ENCODE results near the gene ASIC4.

ASIC4 gene

DNA sequence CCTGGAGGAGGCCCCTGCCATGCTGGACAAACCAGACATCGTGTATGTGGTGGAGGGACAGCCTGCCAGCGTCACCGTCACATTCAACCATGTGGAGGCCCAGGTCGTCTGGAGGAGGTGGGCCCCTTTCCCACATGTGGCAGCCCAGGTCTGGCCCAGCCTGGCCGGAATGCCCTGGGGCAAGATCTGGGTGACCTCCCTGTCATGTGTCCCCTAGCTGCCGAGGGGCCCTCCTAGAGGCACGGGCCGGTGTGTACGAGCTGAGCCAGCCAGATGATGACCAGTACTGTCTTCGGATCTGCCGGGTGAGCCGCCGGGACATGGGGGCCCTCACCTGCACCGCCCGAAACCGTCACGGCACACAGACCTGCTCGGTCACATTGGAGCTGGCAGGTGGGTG is 40.8 kb upstream of the ASIC4 start:
- no peaks in the 10 kb centered on the region for H3K9me3 ChIP-seq (ENCODE audit: insufficient read depth, low read length)
- H3K27ac ChIP-seq (ENCODE audit: low read depth, low read length): no peak overlapping the region
- no peaks in the 10 kb centered on the region for H3K9me2 ChIP-seq (replicated peaks; ENCODE audit: insufficient read depth, low read length)
- H3F3A ChIP-seq (ENCODE audit: insufficient read depth): no peaks in the 10 kb centered on the region
- no peaks in the 10 kb centered on the region for H3K79me2 ChIP-seq (ENCODE audit: insufficient read depth, low read length)
- no peaks in the 10 kb centered on the region for H3K36me3 ChIP-seq (ENCODE audit: low read length)
- H3K9ac ChIP-seq (ENCODE audit: low read length): no peak overlapping the region
- H3K27me3 ChIP-seq (ENCODE audit: low read length): no peaks in the 10 kb centered on the region
- no peak for TF ChIP-seq EZH2phosphoT487 (conservative IDR thresholded peaks at IDR 0.05; ENCODE audit: low read length)
- TF ChIP-seq, protein P1, sequence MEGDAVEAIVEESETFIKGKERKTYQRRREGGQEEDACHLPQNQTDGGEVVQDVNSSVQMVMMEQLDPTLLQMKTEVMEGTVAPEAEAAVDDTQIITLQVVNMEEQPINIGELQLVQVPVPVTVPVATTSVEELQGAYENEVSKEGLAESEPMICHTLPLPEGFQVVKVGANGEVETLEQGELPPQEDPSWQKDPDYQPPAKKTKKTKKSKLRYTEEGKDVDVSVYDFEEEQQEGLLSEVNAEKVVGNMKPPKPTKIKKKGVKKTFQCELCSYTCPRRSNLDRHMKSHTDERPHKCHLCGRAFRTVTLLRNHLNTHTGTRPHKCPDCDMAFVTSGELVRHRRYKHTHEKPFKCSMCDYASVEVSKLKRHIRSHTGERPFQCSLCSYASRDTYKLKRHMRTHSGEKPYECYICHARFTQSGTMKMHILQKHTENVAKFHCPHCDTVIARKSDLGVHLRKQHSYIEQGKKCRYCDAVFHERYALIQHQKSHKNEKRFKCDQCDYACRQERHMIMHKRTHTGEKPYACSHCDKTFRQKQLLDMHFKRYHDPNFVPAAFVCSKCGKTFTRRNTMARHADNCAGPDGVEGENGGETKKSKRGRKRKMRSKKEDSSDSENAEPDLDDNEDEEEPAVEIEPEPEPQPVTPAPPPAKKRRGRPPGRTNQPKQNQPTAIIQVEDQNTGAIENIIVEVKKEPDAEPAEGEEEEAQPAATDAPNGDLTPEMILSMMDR (IDR thresholded peaks at IDR 0.05; ENCODE audit: insufficient read depth, low read length, poor library complexity, severe bottlenecking): no peak
- no peak overlapping the region for H3K4me3 ChIP-seq (ENCODE audit: insufficient read depth, low read length, poor library complexity, severe bottlenecking)
- H4K20me1 ChIP-seq (ENCODE audit: low read depth, low read length): no peaks in the 10 kb centered on the region
- H2AFZ ChIP-seq (ENCODE audit: low read depth, low read length, severe bottlenecking): no peak overlapping the region
- no peak overlapping the region for H3K4me2 ChIP-seq (ENCODE audit: low read depth, low read length, poor library complexity, severe bottlenecking)

DNA sequence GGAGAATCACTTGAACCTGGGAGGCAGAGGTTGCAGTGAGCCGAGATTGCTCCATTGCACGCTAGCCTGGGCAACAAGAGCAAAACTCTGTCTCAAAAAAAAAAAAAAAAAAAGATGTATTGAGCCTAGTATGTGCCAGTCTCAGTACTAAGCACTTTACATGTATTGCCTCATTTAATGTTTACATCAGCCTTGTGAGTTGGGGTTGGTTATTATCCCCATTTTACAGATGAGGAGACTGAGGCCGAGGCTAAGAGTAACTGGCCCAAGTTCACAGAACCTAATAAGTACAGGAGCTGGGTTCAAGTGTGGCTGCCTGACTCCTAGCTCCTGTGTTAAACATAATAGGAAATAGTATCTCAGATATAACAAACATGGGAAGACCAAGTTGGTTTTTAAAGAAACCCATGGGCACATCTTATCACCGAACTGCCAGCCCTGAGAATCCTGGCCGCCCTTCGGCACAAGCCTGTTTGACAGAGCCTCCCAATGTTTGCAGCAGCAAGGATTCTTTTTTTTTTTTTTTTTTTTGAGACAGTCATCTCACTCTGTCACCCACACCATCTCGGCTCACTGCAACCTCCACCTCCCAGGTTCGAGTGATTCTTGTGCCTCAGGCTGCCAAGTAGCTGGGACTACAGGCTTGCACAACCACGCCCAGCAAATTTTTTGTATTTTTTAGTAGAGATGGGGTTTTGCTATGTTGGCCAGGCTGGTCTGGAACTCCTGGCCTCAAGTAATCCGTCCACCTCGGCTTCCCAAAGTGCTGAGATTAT is 39.8 kb upstream of the ASIC4 start:
- Histone ChIP-seq H3K36me3 (ENCODE audit: low read length) (no peaks in the 10 kb centered on the region), H3K9ac (ENCODE audit: low read length) (no peak overlapping the region), H3K9me3 (ENCODE audit: insufficient read depth, low read length) (no peaks in the 10 kb centered on the region), H3F3A (ENCODE audit: insufficient read depth) (no peaks in the 10 kb centered on the region), H2AFZ (ENCODE audit: low read depth, low read length, severe bottlenecking) (no peak overlapping the region), H3K9me2 (replicated peaks; ENCODE audit: insufficient read depth, low read length) (no peaks in the 10 kb centered on the region), H3K27ac (ENCODE audit: low read depth, low read length) (no peak overlapping the region), H3K27me3 (ENCODE audit: low read length) (no peaks in the 10 kb centered on the region), H3K4me3 (ENCODE audit: insufficient read depth, low read length, poor library complexity, severe bottlenecking) (no peak overlapping the region), H3K4me2 (ENCODE audit: low read depth, low read length, poor library complexity, severe bottlenecking) (no peak overlapping the region), H3K79me2 (ENCODE audit: insufficient read depth, low read length) (no peaks in the 10 kb centered on the region), H4K20me1 (ENCODE audit: low read depth, low read length) (no peaks in the 10 kb centered on the region)
- no peak for TF ChIP-seq EZH2phosphoT487 (conservative IDR thresholded peaks at IDR 0.05; ENCODE audit: low read length)
- TF ChIP-seq, protein P1 (IDR thresholded peaks at IDR 0.05; ENCODE audit: insufficient read depth, low read length, poor library complexity, severe bottlenecking): no peak

DNA sequence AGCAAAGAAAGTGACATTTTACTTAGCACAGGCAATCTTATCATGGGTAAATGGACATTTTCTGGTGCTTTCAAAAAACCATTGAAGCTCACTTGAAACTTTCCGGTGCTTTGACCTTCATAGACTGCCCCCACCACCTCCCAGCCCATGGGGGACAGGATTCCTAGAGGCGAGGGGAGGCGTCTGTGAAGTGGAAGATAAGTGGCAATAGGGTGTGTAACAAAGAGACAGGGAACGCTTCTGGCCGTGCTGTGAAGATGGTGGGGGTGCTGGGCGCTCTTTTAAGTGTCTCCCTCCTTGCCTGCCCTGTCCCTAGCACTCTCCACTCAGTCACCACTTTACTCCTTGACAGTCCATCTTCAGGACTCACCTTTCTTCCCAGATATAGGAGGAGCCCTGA is 39.0 kb upstream of the ASIC4 start:
- no peaks in the 10 kb centered on the region for H3F3A ChIP-seq (ENCODE audit: insufficient read depth)
- H3K79me2 ChIP-seq (ENCODE audit: insufficient read depth, low read length): no peaks in the 10 kb centered on the region
- no peak for TF ChIP-seq EZH2phosphoT487 (conservative IDR thresholded peaks at IDR 0.05; ENCODE audit: low read length)
- TF ChIP-seq, protein P1 (IDR thresholded peaks at IDR 0.05; ENCODE audit: insufficient read depth, low read length, poor library complexity, severe bottlenecking): no peak
- H3K36me3 ChIP-seq (ENCODE audit: low read length): no peaks in the 10 kb centered on the region
- H3K9ac ChIP-seq (ENCODE audit: low read length): no peak overlapping the region
- H3K4me2 ChIP-seq (ENCODE audit: low read depth, low read length, poor library complexity, severe bottlenecking): no peak overlapping the region
- no peak overlapping the region for H3K4me3 ChIP-seq (ENCODE audit: insufficient read depth, low read length, poor library complexity, severe bottlenecking)
- no peak overlapping the region for H3K27ac ChIP-seq (ENCODE audit: low read depth, low read length)
- no peaks in the 10 kb centered on the region for H4K20me1 ChIP-seq (ENCODE audit: low read depth, low read length)
- H2AFZ ChIP-seq (ENCODE audit: low read depth, low read length, severe bottlenecking): no peak overlapping the region
- H3K9me2 ChIP-seq (replicated peaks; ENCODE audit: insufficient read depth, low read length): no peaks in the 10 kb centered on the region
- no peaks in the 10 kb centered on the region for H3K9me3 ChIP-seq (ENCODE audit: insufficient read depth, low read length)
- no peaks in the 10 kb centered on the region for H3K27me3 ChIP-seq (ENCODE audit: low read length)
